ENCODE measurements around the gene ZNF407.

DNA sequence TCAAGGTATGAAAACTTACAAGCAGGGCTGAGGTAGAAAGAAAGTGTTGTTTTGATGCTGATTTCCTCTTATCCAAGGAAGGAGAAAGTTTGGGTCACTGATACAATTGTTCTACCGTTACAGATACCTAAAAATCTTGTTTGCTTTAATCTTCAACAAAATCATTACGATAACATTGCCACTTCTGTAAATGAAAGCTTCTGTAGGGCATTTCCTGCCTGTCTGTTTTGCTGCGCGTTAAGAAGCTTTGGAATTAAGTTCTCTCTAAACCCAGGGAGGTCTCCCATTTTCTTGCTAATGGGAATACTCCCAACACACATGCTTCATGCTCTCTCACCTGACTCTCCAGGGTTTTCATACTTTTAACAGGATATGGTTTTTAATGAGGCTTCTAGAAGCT, 352.8 kb downstream of the ZNF407 start:
- TF ChIP-seq CTCF (IDR thresholded peaks at IDR 0.05; ENCODE audit: borderline replicate concordance, extremely low read depth, low read length, poor library complexity, severe bottlenecking) (no peak), EZH2 (IDR thresholded peaks at IDR 0.05; ENCODE audit: borderline replicate concordance, low read depth, low read length, severe bottlenecking) (no peak)

Data from DND-41 (cell line).